Measurements from ENCODE around the gene MERTK. TPM values are rescaled to one million over a fixed set of nuclear protein-coding genes. Genes with fewer than 3 reads are reported as not detected.

The MERTK gene
- total and polyA plus RNA-seq, 2 of the 13 experiments (the other 11 are each of a cell fraction or from before 2014, with no cell fraction given) = 37.3 to 44.7 TPM

DNA sequence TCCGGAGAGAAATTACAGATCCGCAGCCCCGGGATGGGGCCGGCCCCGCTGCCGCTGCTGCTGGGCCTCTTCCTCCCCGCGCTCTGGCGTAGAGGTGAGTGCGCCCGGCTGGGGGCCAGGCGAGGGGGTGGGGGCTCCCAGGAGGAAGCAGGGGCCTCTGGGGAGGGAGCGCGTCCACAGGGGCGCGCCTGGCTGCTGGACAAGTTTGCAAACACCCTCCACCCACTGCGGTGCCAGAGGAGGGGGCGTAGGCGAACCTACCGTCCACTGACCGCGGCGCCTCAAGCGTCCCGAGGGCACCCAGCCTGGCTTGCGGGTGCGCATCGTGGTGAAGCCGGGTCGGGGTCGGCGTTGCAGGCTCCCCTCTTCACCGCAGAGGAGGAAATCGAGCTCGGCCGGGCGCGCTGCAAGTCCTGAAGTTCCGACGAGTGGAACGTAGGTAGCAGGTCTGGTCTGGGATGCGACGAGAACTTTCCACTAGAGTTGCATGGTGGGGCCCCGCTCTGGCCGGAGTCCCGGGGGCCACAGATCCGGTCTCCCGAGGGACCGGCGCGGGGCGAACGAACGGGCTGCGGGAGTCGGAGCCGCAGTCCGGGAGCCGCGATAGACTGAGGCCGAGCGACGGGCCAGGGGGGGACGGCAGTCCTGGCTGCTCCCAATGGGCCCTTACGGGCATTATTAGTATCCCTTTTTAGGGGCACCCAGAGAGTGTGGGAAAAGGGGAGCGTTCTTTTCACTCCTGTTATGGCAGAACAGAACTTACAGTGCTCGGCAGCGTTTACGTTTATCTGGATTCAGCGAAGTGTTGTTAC lies 502 bp downstream of the MERTK start (continued):
- TF ChIP-seq NFE2L2 (IDR thresholded peaks at IDR 0.05; ENCODE audit: low read length) (no peak), ZNF136 (CRISPR knock-in tag; IDR thresholded peaks at IDR 0.05; ENCODE audit: low read depth) (no peak), ISX (CRISPR knock-in tag; conservative IDR thresholded peaks at IDR 0.05) (0 out of 2 replicates have a peak, but pooled peaks have one; percentile 29), SETDB1 (CRISPR knock-in tag; IDR thresholded peaks at IDR 0.05; ENCODE audit: borderline replicate concordance) (0 out of 2 replicates have a peak, but pooled peaks have one; percentile 35), MIER2 (CRISPR knock-in tag; IDR thresholded peaks at IDR 0.05) (0 out of 2 replicates have a peak, but pooled peaks have one; percentile 15), SMARCE1 (IDR thresholded peaks at IDR 0.05; ENCODE audit: borderline replicate concordance) (no peak), SNAPC2 (CRISPR knock-in tag; IDR thresholded peaks at IDR 0.05) (0 out of 2 replicates have a peak, but pooled peaks have one; percentile 25), TGIF2 (CRISPR knock-in tag; IDR thresholded peaks at IDR 0.05) (no peak), RXRB (CRISPR knock-in tag; IDR thresholded peaks at IDR 0.05; ENCODE audit: borderline replicate concordance) (peak; percentile 58), HOXA7 (CRISPR knock-in tag; IDR thresholded peaks at IDR 0.05) (0 out of 2 replicates have a peak, but pooled peaks have one; percentile 24), ZMAT5 (CRISPR knock-in tag; IDR thresholded peaks at IDR 0.05; ENCODE audit: borderline replicate concordance, low read depth) (no peak), MATR3 (CRISPR knock-in tag; IDR thresholded peaks at IDR 0.05) (no peak), MIER3 (CRISPR knock-in tag; IDR thresholded peaks at IDR 0.05; ENCODE audit: borderline replicate concordance) (peak; percentile 44; the same call in 1 of the 2 replicates), ETS1 (CRISPR knock-in tag; IDR thresholded peaks at IDR 0.05) (no peak), TP53 (CRISPR knock-in tag; conservative IDR thresholded peaks at IDR 0.05) (no peak), ARID2 (CRISPR knock-in tag; IDR thresholded peaks at IDR 0.05; ENCODE audit: borderline replicate concordance) (peak; percentile 46; the same call in 1 of the 2 replicates), POLR2AphosphoS5 (IDR thresholded peaks at IDR 0.05; ENCODE audit: low read depth, low read length) (no peak), CREB1 (IDR thresholded peaks at IDR 0.05) (no peak), CREB1 (CRISPR knock-in tag; IDR thresholded peaks at IDR 0.05) (no peak), ZNF282 (IDR thresholded peaks at IDR 0.05; ENCODE audit: partially characterized antibody) (no peak), ZFP82 (CRISPR knock-in tag; IDR thresholded peaks at IDR 0.05; ENCODE audit: borderline replicate concordance) (peak; percentile 91; the same call in 1 of the 2 replicates), RAD21 (CRISPR knock-in tag; IDR thresholded peaks at IDR 0.05) (0 out of 2 replicates have a peak, but pooled peaks have one; percentile 63)
- TF ChIP-seq, protein P1, sequence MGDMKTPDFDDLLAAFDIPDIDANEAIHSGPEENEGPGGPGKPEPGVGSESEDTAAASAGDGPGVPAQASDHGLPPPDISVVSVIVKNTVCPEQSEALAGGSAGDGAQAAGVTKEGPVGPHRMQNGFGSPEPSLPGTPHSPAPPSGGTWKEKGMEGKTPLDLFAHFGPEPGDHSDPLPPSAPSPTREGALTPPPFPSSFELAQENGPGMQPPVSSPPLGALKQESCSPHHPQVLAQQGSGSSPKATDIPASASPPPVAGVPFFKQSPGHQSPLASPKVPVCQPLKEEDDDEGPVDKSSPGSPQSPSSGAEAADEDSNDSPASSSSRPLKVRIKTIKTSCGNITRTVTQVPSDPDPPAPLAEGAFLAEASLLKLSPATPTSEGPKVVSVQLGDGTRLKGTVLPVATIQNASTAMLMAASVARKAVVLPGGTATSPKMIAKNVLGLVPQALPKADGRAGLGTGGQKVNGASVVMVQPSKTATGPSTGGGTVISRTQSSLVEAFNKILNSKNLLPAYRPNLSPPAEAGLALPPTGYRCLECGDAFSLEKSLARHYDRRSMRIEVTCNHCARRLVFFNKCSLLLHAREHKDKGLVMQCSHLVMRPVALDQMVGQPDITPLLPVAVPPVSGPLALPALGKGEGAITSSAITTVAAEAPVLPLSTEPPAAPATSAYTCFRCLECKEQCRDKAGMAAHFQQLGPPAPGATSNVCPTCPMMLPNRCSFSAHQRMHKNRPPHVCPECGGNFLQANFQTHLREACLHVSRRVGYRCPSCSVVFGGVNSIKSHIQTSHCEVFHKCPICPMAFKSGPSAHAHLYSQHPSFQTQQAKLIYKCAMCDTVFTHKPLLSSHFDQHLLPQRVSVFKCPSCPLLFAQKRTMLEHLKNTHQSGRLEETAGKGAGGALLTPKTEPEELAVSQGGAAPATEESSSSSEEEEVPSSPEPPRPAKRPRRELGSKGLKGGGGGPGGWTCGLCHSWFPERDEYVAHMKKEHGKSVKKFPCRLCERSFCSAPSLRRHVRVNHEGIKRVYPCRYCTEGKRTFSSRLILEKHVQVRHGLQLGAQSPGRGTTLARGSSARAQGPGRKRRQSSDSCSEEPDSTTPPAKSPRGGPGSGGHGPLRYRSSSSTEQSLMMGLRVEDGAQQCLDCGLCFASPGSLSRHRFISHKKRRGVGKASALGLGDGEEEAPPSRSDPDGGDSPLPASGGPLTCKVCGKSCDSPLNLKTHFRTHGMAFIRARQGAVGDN (CRISPR knock-in tag; IDR thresholded peaks at IDR 0.05) = peak; percentile 80
- TF ChIP-seq, protein P2, sequence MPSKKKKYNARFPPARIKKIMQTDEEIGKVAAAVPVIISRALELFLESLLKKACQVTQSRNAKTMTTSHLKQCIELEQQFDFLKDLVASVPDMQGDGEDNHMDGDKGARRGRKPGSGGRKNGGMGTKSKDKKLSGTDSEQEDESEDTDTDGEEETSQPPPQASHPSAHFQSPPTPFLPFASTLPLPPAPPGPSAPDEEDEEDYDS (CRISPR knock-in tag; IDR thresholded peaks at IDR 0.05) = no peak
